Mesendoderm (in vitro differentiated cells): ENCODE results near the gene NAPB.

Source experiments
- DNase-seq: peaks from one replicate; pipeline ENCODE4 v3.0.0; 2013
- H2AK5ac ChIP-seq: 2 replicates; pipeline ENCODE4 v1.6.1; 2013; ENCODE audit warnings: low read length, inconsistent platforms
- H2BK120ac ChIP-seq: 2 replicates; pipeline ENCODE4 v1.6.1; 2013; ENCODE audit warnings: low read depth, mild to moderate bottlenecking, low read length, moderate library complexity, mixed read lengths
- H2BK15ac ChIP-seq: replicated peaks from 2 replicates; pipeline ENCODE4 v1.6.1; 2013; ENCODE audit warnings: low read depth, mild to moderate bottlenecking, moderate library complexity
- H2BK5ac ChIP-seq: 2 replicates; pipeline ENCODE4 v1.6.1; 2013; ENCODE audit warnings: low read length, inconsistent platforms
- H3K18ac ChIP-seq: 2 replicates; pipeline ENCODE4 v1.6.1; 2013; ENCODE audit warnings: mild to moderate bottlenecking, low read length, mixed read lengths
- H3K23ac ChIP-seq: one replicate; pipeline ENCODE4 v1.6.1; 2013; ENCODE audit warnings: low read length
- H3K27ac ChIP-seq: 2 replicates; pipeline ENCODE4 v1.5.1; 2013; ENCODE audit warnings: low read depth, mild to moderate bottlenecking, inconsistent platforms, low read length, moderate library complexity
- H3K27me3 ChIP-seq: 2 replicates; pipeline ENCODE4 v1.6.1; 2013; ENCODE audit warnings: low read length, control low read depth, mild to moderate bottlenecking, inconsistent platforms; ENCODE audit not compliant: insufficient read depth, poor library complexity
- H3K36me3 ChIP-seq: 2 replicates; pipeline ENCODE4 v1.6.1; 2013; ENCODE audit warnings: low read length, inconsistent platforms; ENCODE audit not compliant: control insufficient read depth, insufficient read depth
- H3K4ac ChIP-seq: one replicate; pipeline ENCODE4 v1.6.1; 2013; ENCODE audit warnings: low read depth, mild to moderate bottlenecking, low read length, moderate library complexity
- H3K4me1 ChIP-seq: 2 replicates; pipeline ENCODE4 v1.6.1; 2013; ENCODE audit warnings: low read depth, low read length, inconsistent platforms; ENCODE audit not compliant: control insufficient read depth
- H3K4me2 ChIP-seq: 2 replicates; pipeline ENCODE4 v1.6.1; 2013; ENCODE audit warnings: low read length
- H3K4me3 ChIP-seq: 2 replicates; pipeline ENCODE4 v1.5.1; 2013; ENCODE audit warnings: mild to moderate bottlenecking, low read length
- H3K56ac ChIP-seq: one replicate; pipeline ENCODE4 v1.6.1; 2013; ENCODE audit warnings: low read length
- H3K79me1 ChIP-seq: 2 replicates; pipeline ENCODE4 v1.6.1; 2013; ENCODE audit warnings: low read length, inconsistent platforms
- H3K79me2 ChIP-seq: 2 replicates; pipeline ENCODE4 v1.6.1; 2013; ENCODE audit warnings: mild to moderate bottlenecking, low read length; ENCODE audit not compliant: control insufficient read depth, insufficient read depth
- H3K9ac ChIP-seq: 2 replicates; pipeline ENCODE4 v1.6.1; 2013; ENCODE audit warnings: low read length, inconsistent platforms
- H4K5ac ChIP-seq: one replicate; pipeline ENCODE4 v1.6.1; 2013; ENCODE audit warnings: low read length
- H4K8ac ChIP-seq: one replicate; pipeline ENCODE4 v1.6.1; 2013; ENCODE audit warnings: low read depth, mild to moderate bottlenecking, control low read depth, low read length, moderate library complexity
- WGBS: extraction: QIAGEN DNeasy Blood & Tissue Kit; methylation state at CpG from one replicate; pipeline ENCODE4 v1.1.7; 2013; ENCODE audit warnings: low lambda C conversion rate, missing lambda C conversion rate; ENCODE audit not compliant: insufficient coverage; ENCODE audit errors: extremely low coverage; 5-methylcytosine and 5-hydroxymethylcytosine counted together

NAPB gene

DNA sequence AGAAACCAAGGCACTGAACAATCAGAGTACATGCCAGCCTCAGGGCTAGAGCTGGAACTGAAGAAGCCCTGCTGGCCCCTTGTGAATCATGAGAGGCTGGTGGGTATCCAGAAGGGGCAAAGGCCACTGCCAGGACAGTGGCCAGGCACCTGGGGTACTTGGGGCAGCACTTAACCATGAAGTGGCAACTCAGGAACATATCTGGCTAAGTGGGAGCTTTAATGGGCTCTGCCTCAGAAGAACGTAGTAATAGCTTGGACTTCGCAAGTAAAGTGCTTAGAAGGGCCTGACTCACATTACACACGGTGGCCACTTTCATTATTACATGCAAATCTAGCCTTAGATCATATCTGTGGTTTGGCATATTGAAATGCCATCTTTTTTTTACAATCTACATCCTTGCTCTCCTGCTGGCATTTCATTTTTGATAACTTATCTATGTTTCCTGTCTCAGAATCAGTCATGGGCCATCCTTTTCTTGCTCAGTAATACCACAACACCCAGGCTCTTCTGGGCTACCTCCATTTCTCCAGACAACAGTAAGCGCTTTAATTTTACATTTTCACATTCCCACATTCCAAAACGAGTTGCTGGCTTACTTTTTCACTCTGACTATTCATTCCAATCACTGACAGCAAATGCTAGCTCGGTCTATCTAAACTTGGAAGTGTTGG is 21.6 kb downstream of the NAPB start:
- no CpG with 5 or more reads among the region's 6 CpGs for WGBS
- H3K27me3 ChIP-seq: no peaks in the 10 kb centered on the region
- H2AK5ac ChIP-seq: no peak overlapping the region
- H4K5ac ChIP-seq: no peak overlapping the region
- no peak overlapping the region for H3K9ac ChIP-seq
- no peak overlapping the region for H3K56ac ChIP-seq
- no peak overlapping the region for H3K4me2 ChIP-seq
- H2BK15ac ChIP-seq: no peak overlapping the region
- DNase-seq: peak; percentile 18
- no peak overlapping the region for H3K27ac ChIP-seq
- no peak overlapping the region for H3K4me3 ChIP-seq
- H2BK120ac ChIP-seq: no peak overlapping the region
- H3K18ac ChIP-seq: no peak overlapping the region
- H3K79me2 ChIP-seq: peaks cover 5% of the 10 kb centered on the region
- peaks cover 5% of the 10 kb centered on the region for H3K79me1 ChIP-seq
- no peak overlapping the region for H4K8ac ChIP-seq
- H3K23ac ChIP-seq: no peak overlapping the region
- H3K4ac ChIP-seq: no peak overlapping the region
- no peaks in the 10 kb centered on the region for H3K4me1 ChIP-seq
- H2BK5ac ChIP-seq: no peak overlapping the region
- no peaks in the 10 kb centered on the region for H3K36me3 ChIP-seq

DNA sequence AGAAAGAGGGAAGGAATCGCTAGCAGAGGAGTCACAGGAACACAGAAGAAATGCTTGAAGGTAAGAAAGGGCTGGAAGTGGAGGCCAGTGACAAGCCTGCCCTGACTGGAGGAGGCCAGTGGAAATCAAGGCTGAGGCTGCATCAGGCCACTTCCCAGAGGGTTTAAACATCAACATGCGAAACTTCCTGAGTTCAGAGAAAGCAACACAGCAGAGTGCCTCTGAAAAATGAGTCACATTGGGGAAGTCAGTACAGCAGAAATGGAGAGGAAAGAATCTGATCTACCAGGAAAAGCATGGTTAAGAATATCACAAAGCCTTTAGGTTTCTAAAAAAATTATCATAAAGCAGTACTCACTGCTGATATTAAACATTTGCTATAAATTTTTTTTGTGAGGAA is 23.3 kb downstream of the NAPB start:
- no peak overlapping the region for H3K4me3 ChIP-seq
- H3K27me3 ChIP-seq: no peaks in the 10 kb centered on the region
- H3K27ac ChIP-seq: no peak overlapping the region
- no peaks in the 10 kb centered on the region for H3K4me1 ChIP-seq
- H2AK5ac ChIP-seq: no peak overlapping the region
- no peak overlapping the region for H3K23ac ChIP-seq
- H2BK5ac ChIP-seq: no peak overlapping the region
- H3K9ac ChIP-seq: no peak overlapping the region
- no peak overlapping the region for H3K18ac ChIP-seq
- no peak overlapping the region for H4K5ac ChIP-seq
- no peak overlapping the region for H3K4me2 ChIP-seq
- no peak overlapping the region for H4K8ac ChIP-seq
- H3K79me1 ChIP-seq: peaks cover 2% of the 10 kb centered on the region
- DNase-seq: peak; percentile 9
- no peaks in the 10 kb centered on the region for H3K36me3 ChIP-seq
- no CpG with 5 or more reads among the region's 2 CpGs for WGBS
- no peak overlapping the region for H2BK120ac ChIP-seq
- no peaks in the 10 kb centered on the region for H3K79me2 ChIP-seq
- no peak overlapping the region for H3K56ac ChIP-seq
- no peak overlapping the region for H2BK15ac ChIP-seq
- no peak overlapping the region for H3K4ac ChIP-seq

DNA sequence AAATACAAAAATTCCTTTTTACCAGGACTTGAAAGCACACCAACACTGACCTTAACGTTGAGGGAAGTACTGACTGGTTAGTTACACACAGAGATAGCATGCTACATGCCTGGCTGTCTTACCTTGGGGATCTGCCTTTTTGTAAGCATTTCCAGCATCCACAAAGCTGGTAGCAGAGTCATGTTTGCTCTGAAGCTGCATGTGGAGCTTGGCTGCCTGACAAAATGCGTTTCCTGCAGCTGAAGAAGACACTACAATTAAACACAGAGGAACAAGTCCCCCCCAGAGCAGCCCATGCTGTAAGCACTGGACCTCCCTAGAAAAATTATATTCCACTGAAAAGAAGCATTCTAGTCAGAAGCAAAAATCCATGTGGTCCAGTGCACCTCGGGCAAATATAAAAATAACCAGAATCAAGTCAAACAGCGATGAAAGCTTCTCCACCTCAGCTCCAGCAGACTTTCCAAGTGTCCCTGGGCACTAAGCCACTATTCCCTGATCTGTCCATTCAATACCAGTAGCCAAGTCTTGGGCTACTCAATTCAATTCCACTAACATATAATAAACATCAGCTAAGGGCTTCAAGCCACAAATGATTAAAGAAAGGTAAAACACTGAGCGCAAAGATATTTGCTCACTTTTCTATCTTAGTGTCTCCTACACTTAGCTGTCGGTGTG is 24.2 kb downstream of the NAPB start:
- no peak overlapping the region for H3K4me2 ChIP-seq
- H3K4ac ChIP-seq: no peak overlapping the region
- H4K8ac ChIP-seq: no peak overlapping the region
- H3K79me1 ChIP-seq: peaks cover 2% of the 10 kb centered on the region
- no peak overlapping the region for H2AK5ac ChIP-seq
- H3K9ac ChIP-seq: no peak overlapping the region
- H3K27ac ChIP-seq: no peak overlapping the region
- no peak overlapping the region for H2BK120ac ChIP-seq
- no peaks in the 10 kb centered on the region for H3K79me2 ChIP-seq
- no peak overlapping the region for H3K23ac ChIP-seq
- H3K27me3 ChIP-seq: no peaks in the 10 kb centered on the region
- H3K18ac ChIP-seq: no peak overlapping the region
- H4K5ac ChIP-seq: no peak overlapping the region
- no peak overlapping the region for H3K56ac ChIP-seq
- no CpG with 5 or more reads among the region's 6 CpGs for WGBS
- no peak overlapping the region for H2BK15ac ChIP-seq
- H2BK5ac ChIP-seq: no peak overlapping the region
- no peaks in the 10 kb centered on the region for H3K36me3 ChIP-seq
- no peak overlapping the region for H3K4me3 ChIP-seq
- no peaks in the 10 kb centered on the region for H3K4me1 ChIP-seq
- DNase-seq: no peak

DNA sequence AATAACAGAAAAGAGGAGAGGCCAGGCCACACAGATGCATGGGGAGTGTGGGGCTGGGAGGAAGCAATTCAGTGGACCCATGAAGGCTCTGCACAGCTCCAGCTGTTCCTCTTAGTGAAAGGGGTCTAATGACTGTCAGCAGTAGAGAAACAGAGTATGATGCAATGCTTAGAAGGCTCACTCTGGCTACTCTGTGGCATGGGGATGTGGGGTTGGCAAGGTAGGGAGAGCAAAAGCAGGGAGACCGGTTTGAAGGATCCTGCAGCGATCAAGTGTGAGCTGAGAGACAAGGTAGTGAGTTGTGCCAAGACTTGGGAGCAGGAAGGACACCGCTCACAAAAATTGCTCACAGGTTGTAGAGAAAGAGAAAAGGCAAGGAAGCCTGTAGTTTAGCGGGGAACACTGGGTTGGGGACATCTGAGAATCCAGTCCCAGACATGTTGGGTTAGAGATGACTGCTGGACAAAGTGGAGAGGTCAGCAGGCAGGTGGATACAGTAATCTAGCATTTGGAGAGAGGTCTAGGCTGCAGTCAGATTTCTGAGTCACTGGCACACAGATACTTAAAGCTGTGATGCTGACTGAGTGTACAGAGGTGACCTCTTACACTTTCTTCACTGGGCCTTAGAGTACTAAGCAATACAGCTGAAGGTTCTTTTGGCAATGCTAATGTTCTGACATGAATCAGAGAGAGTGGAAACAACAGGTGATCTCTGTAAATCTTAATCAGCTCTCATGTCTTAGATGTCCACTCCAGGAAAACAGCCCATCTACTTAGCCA is 27.1 kb downstream of the NAPB start:
- Histone ChIP-seq H3K36me3 (no peaks in the 10 kb centered on the region), H3K27me3 (no peaks in the 10 kb centered on the region)

DNA sequence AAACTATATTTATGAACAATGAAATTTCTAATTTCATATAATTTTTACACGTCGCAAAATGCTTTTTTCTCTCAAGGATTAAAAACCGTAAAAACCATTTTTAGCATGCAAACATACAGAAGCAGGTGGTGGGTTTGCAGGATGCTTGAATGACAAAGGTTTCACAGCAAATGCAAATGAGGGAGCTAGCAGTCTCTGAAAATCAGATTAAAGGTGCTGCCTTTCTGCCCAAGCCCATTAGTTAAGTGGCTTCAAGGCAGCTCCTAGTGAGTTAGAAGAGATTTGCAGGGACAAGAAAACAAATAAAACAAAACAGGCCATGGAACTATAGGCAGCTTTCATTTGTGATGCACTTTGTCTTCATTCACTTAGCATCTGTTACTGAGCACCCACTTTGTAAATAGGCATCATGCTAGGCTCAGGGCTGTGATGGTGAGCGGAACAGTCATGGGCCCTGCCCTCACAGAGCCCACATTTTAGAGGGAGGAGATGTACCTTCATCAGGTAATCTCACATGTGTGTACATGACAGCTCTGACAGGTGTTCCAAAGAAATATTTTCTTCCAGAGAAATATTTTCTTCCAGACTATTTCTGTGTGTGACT is 29.5 kb downstream of the NAPB start:
- no peaks in the 10 kb centered on the region for H3K36me3 ChIP-seq
- H3K4me3 ChIP-seq: no peak overlapping the region
- no peak overlapping the region for H3K4me2 ChIP-seq
- H3K79me1 ChIP-seq: peaks cover under 1% of the 10 kb centered on the region
- peak; percentile 5 for DNase-seq
- H3K4me1 ChIP-seq: no peaks in the 10 kb centered on the region
- H4K5ac ChIP-seq: no peak overlapping the region
- no peak overlapping the region for H3K4ac ChIP-seq
- no peak overlapping the region for H3K9ac ChIP-seq
- no peak overlapping the region for H3K18ac ChIP-seq
- no peak overlapping the region for H2BK120ac ChIP-seq
- no CpG with 5 or more reads among the region's 4 CpGs for WGBS
- H2BK5ac ChIP-seq: no peak overlapping the region
- no peak overlapping the region for H3K27ac ChIP-seq
- no peak overlapping the region for H2AK5ac ChIP-seq
- H3K79me2 ChIP-seq: no peaks in the 10 kb centered on the region
- no peak overlapping the region for H4K8ac ChIP-seq
- H3K56ac ChIP-seq: no peak overlapping the region
- no peak overlapping the region for H3K23ac ChIP-seq
- H3K27me3 ChIP-seq: no peaks in the 10 kb centered on the region
- no peak overlapping the region for H2BK15ac ChIP-seq

More for the DNA sequence above, 27.1 kb downstream of the NAPB start:
- no peaks in the 10 kb centered on the region for H3K79me2 ChIP-seq
- no peak overlapping the region for H3K56ac ChIP-seq
- H2AK5ac ChIP-seq: no peak overlapping the region
- WGBS: no CpG with 5 or more reads among the region's 4 CpGs
- no peak overlapping the region for H3K4ac ChIP-seq
- H2BK15ac ChIP-seq: no peak overlapping the region
- DNase-seq: no peak
- H4K8ac ChIP-seq: no peak overlapping the region
- H3K27ac ChIP-seq: no peak overlapping the region
- H3K18ac ChIP-seq: no peak overlapping the region
- no peak overlapping the region for H2BK5ac ChIP-seq
- H3K4me3 ChIP-seq: no peak overlapping the region
- no peak overlapping the region for H4K5ac ChIP-seq
- no peak overlapping the region for H3K4me2 ChIP-seq
- no peak overlapping the region for H3K9ac ChIP-seq
- H3K79me1 ChIP-seq: peaks cover 2% of the 10 kb centered on the region
- H3K4me1 ChIP-seq: no peaks in the 10 kb centered on the region
- H2BK120ac ChIP-seq: no peak overlapping the region
- H3K23ac ChIP-seq: no peak overlapping the region
